Rectal smooth muscle tissue (tissue), 1 donor: ENCODE data around the gene STX4.
"Not testable (repeated sequence)": the region's sequence is repeated elsewhere in the genome, so short reads cannot be mapped to it uniquely, and the experiment has no call there.

Experiments
- H3K27ac ChIP-seq: one replicate; pipeline ENCODE4 v1.7.0; 2013; ENCODE audit warnings: low read depth, low read length, inconsistent platforms
- H3K27me3 ChIP-seq: one replicate; pipeline ENCODE4 v1.7.0; 2013; ENCODE audit warnings: low read length; ENCODE audit not compliant: control insufficient read depth, insufficient read depth
- H3K36me3 ChIP-seq: one replicate; pipeline ENCODE4 v1.7.0; 2013; ENCODE audit warnings: low read length; ENCODE audit not compliant: control insufficient read depth, insufficient read depth
- H3K4me1 ChIP-seq: one replicate; pipeline ENCODE4 v1.7.0; 2013; ENCODE audit warnings: low read length; ENCODE audit not compliant: control insufficient read depth, insufficient read depth
- H3K4me3 ChIP-seq: one replicate; pipeline ENCODE4 v1.7.0; 2013; ENCODE audit warnings: low read length
- H3K9ac ChIP-seq: one replicate; pipeline ENCODE4 v1.7.0; 2013; ENCODE audit warnings: low read length

The STX4 gene

GRCh38 chr16:31003744-31004143 lies 29.6 kb upstream of the STX4 start:
- no peaks in the 10 kb centered on the region for H3K36me3 ChIP-seq
- no peaks in the 10 kb centered on the region for H3K4me1 ChIP-seq
- H3K27me3 ChIP-seq, result peaks cover 7% of the 10 kb centered on the region
- H3K4me3 ChIP-seq, result no peak overlapping the region
- H3K27ac ChIP-seq, result no peak overlapping the region
- H3K9ac ChIP-seq, result no peak overlapping the region

- H3K36me3 ChIP-seq, result no peaks in the 10 kb centered on the region
- H3K4me3 ChIP-seq, result no peak overlapping the region
- H3K9ac ChIP-seq, result no peak overlapping the region
- no peaks in the 10 kb centered on the region for H3K4me1 ChIP-seq
- no peak overlapping the region for H3K27ac ChIP-seq
- H3K27me3 ChIP-seq, result peaks cover 9% of the 10 kb centered on the region
Measured at GRCh38 chr16:31004658-31005057, 28.7 kb upstream of the STX4 start.

GRCh38 chr16:31005350-31006085 lies 27.8 kb upstream of the STX4 start:
- Histone ChIP-seq H3K9ac (no peak overlapping the region), H3K27ac (no peak overlapping the region), H3K27me3 (peaks cover 12% of the 10 kb centered on the region), H3K4me3 (no peak overlapping the region), H3K4me1 (no peaks in the 10 kb centered on the region), H3K36me3 (no peaks in the 10 kb centered on the region)

- peaks cover 14% of the 10 kb centered on the region for H3K27me3 ChIP-seq
- H3K27ac ChIP-seq, result no peak overlapping the region
Measured at GRCh38 chr16:31006086-31006385, 27.3 kb upstream of the STX4 start.

GRCh38 chr16:31006589-31006988 lies 26.8 kb upstream of the STX4 start:
- no peaks in the 10 kb centered on the region for H3K36me3 ChIP-seq
- no peaks in the 10 kb centered on the region for H3K4me1 ChIP-seq
- no peak overlapping the region for H3K4me3 ChIP-seq
- H3K9ac ChIP-seq, result no peak overlapping the region
- H3K27me3 ChIP-seq, result peaks cover 19% of the 10 kb centered on the region
- H3K27ac ChIP-seq, result no peak overlapping the region

More at GRCh38 chr16:31006086-31006385, 27.3 kb upstream of the STX4 start:
- H3K36me3 ChIP-seq, result no peaks in the 10 kb centered on the region
- H3K4me3 ChIP-seq, result no peak overlapping the region
- H3K4me1 ChIP-seq, result no peaks in the 10 kb centered on the region
- no peak overlapping the region for H3K9ac ChIP-seq

- H3K36me3 ChIP-seq, result no peaks in the 10 kb centered on the region
- no peaks in the 10 kb centered on the region for H3K4me1 ChIP-seq
- H3K4me3 ChIP-seq, result no peak overlapping the region
- H3K27me3 ChIP-seq, result peaks cover 27% of the 10 kb centered on the region
- H3K9ac ChIP-seq, result no peak overlapping the region
- no peak overlapping the region for H3K27ac ChIP-seq
Measured at GRCh38 chr16:31007684-31008083, 25.7 kb upstream of the STX4 start.

- H3K4me3 ChIP-seq, result no peak overlapping the region
- no peak overlapping the region for H3K27ac ChIP-seq
- no peaks in the 10 kb centered on the region for H3K36me3 ChIP-seq
- no peaks in the 10 kb centered on the region for H3K4me1 ChIP-seq
- H3K9ac ChIP-seq, result no peak overlapping the region
- peaks cover 27% of the 10 kb centered on the region for H3K27me3 ChIP-seq
Measured at GRCh38 chr16:31008149-31008548, 25.2 kb upstream of the STX4 start.

- Histone ChIP-seq H3K9ac (no peak overlapping the region), H3K27me3 (peaks cover 27% of the 10 kb centered on the region), H3K4me1 (no peaks in the 10 kb centered on the region), H3K27ac (no peak overlapping the region), H3K4me3 (no peak overlapping the region), H3K36me3 (no peaks in the 10 kb centered on the region)
Measured at GRCh38 chr16:31008551-31008950, 24.8 kb upstream of the STX4 start.

GRCh38 chr16:31009120-31009519 lies 24.2 kb upstream of the STX4 start:
- Histone ChIP-seq H3K4me3 (no peak overlapping the region), H3K9ac (no peak overlapping the region), H3K27ac (no peak overlapping the region), H3K4me1 (no peaks in the 10 kb centered on the region), H3K36me3 (no peaks in the 10 kb centered on the region), H3K27me3 (peaks cover 27% of the 10 kb centered on the region)

- Histone ChIP-seq H3K36me3 (no peaks in the 10 kb centered on the region), H3K27me3 (peaks cover 30% of the 10 kb centered on the region), H3K27ac (no peak overlapping the region), H3K4me3 (no peak overlapping the region), H3K9ac (no peak overlapping the region), H3K4me1 (no peaks in the 10 kb centered on the region)
Measured at GRCh38 chr16:31009894-31010584, 23.3 kb upstream of the STX4 start.

- Histone ChIP-seq H3K27me3 (peaks cover 30% of the 10 kb centered on the region), H3K9ac (no peak within 1 kb of the TSS), H3K4me1 (no peaks in the 10 kb centered on the region), H3K4me3 (no peak within 1 kb of the TSS), H3K27ac (no peak within 1 kb of the TSS), H3K36me3 (no peaks in the 10 kb centered on the region)
Measured at GRCh38 chr16:31010585-31011325, 22.6 kb upstream of the STX4 start, which contains the start of gene STX1B. TSS of gene STX1B (minus strand) at chr16:31010638. CDS start at chr16:31010396, 242 bp downstream.

- H3K27me3 ChIP-seq, result peaks cover 30% of the 10 kb centered on the region
- H3K4me3 ChIP-seq, H3K4me1 ChIP-seq, H3K36me3 ChIP-seq, H3K9ac ChIP-seq, H3K27ac ChIP-seq: not testable (repeated sequence)
Measured at GRCh38 chr16:31011815-31012214, 21.5 kb upstream of the STX4 start.
